K562 (cell line): ENCODE data around the gene LBHD1.

Source experiments
- CTCF ChIP-seq, 3 experiments: IDR thresholded peaks in 2 of 3; conservative IDR thresholded peaks in 1 of 3; 2 replicates each; pipeline ENCODE4 v1.5.1; 2011 to 2012; ENCODE audit warnings: low read length in 3 of 3, mild to moderate bottlenecking in 3 of 3, control low read depth in 2 of 3, improper control_type of control experiment in 1 of 3, inconsistent platforms in 1 of 3, low read depth in 1 of 3, mixed read lengths in 1 of 3, moderate library complexity in 1 of 3; ENCODE audit not compliant: insufficient read depth in 2 of 3
- EP300 ChIP-seq: IDR thresholded peaks from 2 replicates; pipeline ENCODE4 v1.6.1; 2012; ENCODE audit warnings: low read length, improper control_type of control experiment
- MAFF ChIP-seq: IDR thresholded peaks from 2 replicates; pipeline ENCODE4 v1.6.1; 2012; ENCODE audit warnings: low read length, improper control_type of control experiment
- MIER1 ChIP-seq: fragments of 450-650 bp; IDR thresholded peaks from 2 replicates; pipeline ENCODE4 v1.6.1; 2016; ENCODE audit warnings: antibody characterized with exemption, mild to moderate bottlenecking, low read depth
- PRDM10 ChIP-seq: fragments of 450-650 bp; IDR thresholded peaks from 2 replicates; pipeline ENCODE4 v1.6.1; 2018; ENCODE audit not compliant: partially characterized antibody
- ZNF175 ChIP-seq: fragments of 200-800 bp; sonication (Bioruptor generic); IDR thresholded peaks from 2 replicates; pipeline ENCODE4 v1.6.1; 2016; ENCODE audit warnings: low read depth, mild to moderate bottlenecking, missing genetic modification characterization, missing compliant biosample characterization
- ZNF384 ChIP-seq: IDR thresholded peaks from 2 replicates; pipeline ENCODE4 v1.6.1; 2012; ENCODE audit warnings: low read depth, low read length, improper control_type of control experiment

GRCh38 chr11:62716816-62717215, 44.7 kb upstream of the LBHD1 start:
- no peak for TF ChIP-seq MIER1
- no peak for TF ChIP-seq EP300
- no peak for TF ChIP-seq CTCF (IDR thresholded peaks at IDR 0.05 in 2 of 3, conservative IDR thresholded peaks at IDR 0.05 in 1 of 3; ENCODE audit: insufficient read depth in 2 of 3, low read depth in 1 of 3, low read length in 3 of 3)
- no peak for TF ChIP-seq ZNF175
- no peak for TF ChIP-seq ZNF384
- no peak for TF ChIP-seq MAFF
- TF ChIP-seq PRDM10 = no peak
